ENCODE data around the gene GORAB.

GORAB gene

GRCh38 chr1:170531758-170532657 is at the start of gene GORAB:
GORAB (plus strand) TSS chr1:170532166; CDS start chr1:170532224, 58 bp downstream.
- H3K36me3 ChIP-seq (ENCODE audit: insufficient read depth, insufficient read length, low read length) = peaks cover 28% of the 10 kb centered on the region

GRCh38 chr1:170483051-170483450 is 48.9 kb upstream of the GORAB start:
- H3K9me3 ChIP-seq (ENCODE audit: insufficient read depth, low read length) = peaks cover 18% of the 10 kb centered on the region; the same call in 1 of the 2 replicates
- H3K4me1 ChIP-seq (ENCODE audit: insufficient read depth, insufficient read length) = no peaks in the 10 kb centered on the region
- H3K27me3 ChIP-seq (ENCODE audit: insufficient read depth, insufficient read length) = no peaks in the 10 kb centered on the region
- TF ChIP-seq SUZ12 (IDR thresholded peaks at IDR 0.05; ENCODE audit: extremely low read depth, insufficient read depth, insufficient read length) = no peak
- no peak for TF ChIP-seq YY1 (IDR thresholded peaks at IDR 0.05; ENCODE audit: insufficient read depth, insufficient read length)
- no peak for TF ChIP-seq ZNF274 (IDR thresholded peaks at IDR 0.05; ENCODE audit: low read depth, low read length)
- no peak overlapping the region for H3K4me3 ChIP-seq (ENCODE audit: insufficient read length, low read depth)
- no peak overlapping the region for H3K9ac ChIP-seq (ENCODE audit: insufficient read length, low read depth)
- no peak for DNase-seq (ENCODE audit: low read depth, low spot score)
- H3K36me3 ChIP-seq (ENCODE audit: insufficient read depth, insufficient read length, low read length) = no peaks in the 10 kb centered on the region

More at GRCh38 chr1:170531758-170532657, at the start of gene GORAB:
- peak within 1 kb of the TSS; percentile 76 for H3K4me3 ChIP-seq (ENCODE audit: insufficient read length, low read depth)
- no peaks in the 10 kb centered on the region for H3K27me3 ChIP-seq (ENCODE audit: insufficient read depth, insufficient read length)
- TF ChIP-seq YY1 (IDR thresholded peaks at IDR 0.05; ENCODE audit: insufficient read depth, insufficient read length) = no peak
- TF ChIP-seq SUZ12 (IDR thresholded peaks at IDR 0.05; ENCODE audit: extremely low read depth, insufficient read depth, insufficient read length) = no peak
- H3K9ac ChIP-seq (ENCODE audit: insufficient read length, low read depth) = peak within 1 kb of the TSS; percentile 96
- H3K9me3 ChIP-seq (ENCODE audit: insufficient read depth, low read length) = no peaks in the 10 kb centered on the region
- no peaks in the 10 kb centered on the region for H3K4me1 ChIP-seq (ENCODE audit: insufficient read depth, insufficient read length)
- DNase-seq (ENCODE audit: low read depth, low spot score) = peak; percentile 93

- peak; percentile 69 for DNase-seq (ENCODE audit: low read depth, low spot score)
- no peaks in the 10 kb centered on the region for H3K4me1 ChIP-seq (ENCODE audit: insufficient read depth, insufficient read length)
Observed at GRCh38 chr1:170487503-170487902, 44.5 kb upstream of the GORAB start.

GRCh38 chr1:170491291-170491690 is 40.7 kb upstream of the GORAB start:
- Histone ChIP-seq H3K27me3 (ENCODE audit: insufficient read depth, insufficient read length) (no peaks in the 10 kb centered on the region), H3K9me3 (ENCODE audit: insufficient read depth, low read length) (peaks cover 22% of the 10 kb centered on the region; the same call in 1 of the 2 replicates), H3K9ac (ENCODE audit: insufficient read length, low read depth) (no peak overlapping the region), H3K4me1 (ENCODE audit: insufficient read depth, insufficient read length) (no peaks in the 10 kb centered on the region), H3K4me3 (ENCODE audit: insufficient read length, low read depth) (no peak overlapping the region), H3K36me3 (ENCODE audit: insufficient read depth, insufficient read length, low read length) (no peaks in the 10 kb centered on the region)
- DNase-seq (ENCODE audit: low read depth, low spot score) = no peak
- no peak for TF ChIP-seq YY1 (IDR thresholded peaks at IDR 0.05; ENCODE audit: insufficient read depth, insufficient read length)

More at GRCh38 chr1:170487503-170487902, 44.5 kb upstream of the GORAB start:
- Histone ChIP-seq H3K9ac (ENCODE audit: insufficient read length, low read depth) (no peak overlapping the region), H3K4me3 (ENCODE audit: insufficient read length, low read depth) (no peak overlapping the region), H3K36me3 (ENCODE audit: insufficient read depth, insufficient read length, low read length) (no peaks in the 10 kb centered on the region), H3K27me3 (ENCODE audit: insufficient read depth, insufficient read length) (no peaks in the 10 kb centered on the region), H3K9me3 (ENCODE audit: insufficient read depth, low read length) (peaks cover 23% of the 10 kb centered on the region; the same call in 1 of the 2 replicates)
- TF ChIP-seq SUZ12 (IDR thresholded peaks at IDR 0.05; ENCODE audit: extremely low read depth, insufficient read depth, insufficient read length) = no peak
- TF ChIP-seq ZNF274 (IDR thresholded peaks at IDR 0.05; ENCODE audit: low read depth, low read length) = no peak
- TF ChIP-seq YY1 (IDR thresholded peaks at IDR 0.05; ENCODE audit: insufficient read depth, insufficient read length) = no peak

- Histone ChIP-seq H3K9ac (ENCODE audit: insufficient read length, low read depth) (no peak overlapping the region), H3K27me3 (ENCODE audit: insufficient read depth, insufficient read length) (no peaks in the 10 kb centered on the region), H3K9me3 (ENCODE audit: insufficient read depth, low read length) (no peaks in the 10 kb centered on the region), H3K4me3 (ENCODE audit: insufficient read length, low read depth) (no peak overlapping the region), H3K4me1 (ENCODE audit: insufficient read depth, insufficient read length) (no peaks in the 10 kb centered on the region), H3K36me3 (ENCODE audit: insufficient read depth, insufficient read length, low read length) (no peaks in the 10 kb centered on the region)
- TF ChIP-seq YY1 (IDR thresholded peaks at IDR 0.05; ENCODE audit: insufficient read depth, insufficient read length) (no peak), SUZ12 (IDR thresholded peaks at IDR 0.05; ENCODE audit: extremely low read depth, insufficient read depth, insufficient read length) (no peak), ZNF274 (IDR thresholded peaks at IDR 0.05; ENCODE audit: low read depth, low read length) (no peak)
- DNase-seq (ENCODE audit: low read depth, low spot score) = no peak
Observed at GRCh38 chr1:170494369-170494768, 37.6 kb upstream of the GORAB start.

GRCh38 chr1:170495006-170495405 is 37.0 kb upstream of the GORAB start:
- no peak for DNase-seq (ENCODE audit: low read depth, low spot score)
- H3K4me1 ChIP-seq (ENCODE audit: insufficient read depth, insufficient read length) = no peaks in the 10 kb centered on the region
- H3K9me3 ChIP-seq (ENCODE audit: insufficient read depth, low read length) = no peaks in the 10 kb centered on the region
- TF ChIP-seq ZNF274 (IDR thresholded peaks at IDR 0.05; ENCODE audit: low read depth, low read length) (no peak), SUZ12 (IDR thresholded peaks at IDR 0.05; ENCODE audit: extremely low read depth, insufficient read depth, insufficient read length) (no peak), YY1 (IDR thresholded peaks at IDR 0.05; ENCODE audit: insufficient read depth, insufficient read length) (no peak)
- no peak overlapping the region for H3K4me3 ChIP-seq (ENCODE audit: insufficient read length, low read depth)
- no peaks in the 10 kb centered on the region for H3K36me3 ChIP-seq (ENCODE audit: insufficient read depth, insufficient read length, low read length)
- H3K9ac ChIP-seq (ENCODE audit: insufficient read length, low read depth) = no peak overlapping the region
- H3K27me3 ChIP-seq (ENCODE audit: insufficient read depth, insufficient read length) = no peaks in the 10 kb centered on the region

- TF ChIP-seq YY1 (IDR thresholded peaks at IDR 0.05; ENCODE audit: insufficient read depth, insufficient read length) (no peak), ZNF274 (IDR thresholded peaks at IDR 0.05; ENCODE audit: low read depth, low read length) (no peak), SUZ12 (IDR thresholded peaks at IDR 0.05; ENCODE audit: extremely low read depth, insufficient read depth, insufficient read length) (no peak)
- H3K4me3 ChIP-seq (ENCODE audit: insufficient read length, low read depth) = no peak overlapping the region
- no peaks in the 10 kb centered on the region for H3K9me3 ChIP-seq (ENCODE audit: insufficient read depth, low read length)
- H3K36me3 ChIP-seq (ENCODE audit: insufficient read depth, insufficient read length, low read length) = no peaks in the 10 kb centered on the region
- no peaks in the 10 kb centered on the region for H3K27me3 ChIP-seq (ENCODE audit: insufficient read depth, insufficient read length)
- H3K4me1 ChIP-seq (ENCODE audit: insufficient read depth, insufficient read length) = peaks cover 3% of the 10 kb centered on the region
- no peak overlapping the region for H3K9ac ChIP-seq (ENCODE audit: insufficient read length, low read depth)
- DNase-seq (ENCODE audit: low read depth, low spot score) = no peak
Observed at GRCh38 chr1:170498876-170499275, 33.1 kb upstream of the GORAB start.

All from NT2/D1 (cell line).